NCI-H2171 treated with DMSO at 0.1 percent for 48 hours (cell line): ENCODE data around the gene AKT1.
A peak's percentile ranks its signal among the peaks of the same experiment; 100 is the strongest.
"Not testable (repeated sequence)": the region's sequence is repeated elsewhere in the genome, so short reads cannot be mapped to it uniquely, and the experiment has no call there.

Source experiments
- DNase-seq: peaks from one replicate; lab custom pipeline; 2025; lab: John Stamatoyannopoulos, UW

The AKT1 gene

DNA sequence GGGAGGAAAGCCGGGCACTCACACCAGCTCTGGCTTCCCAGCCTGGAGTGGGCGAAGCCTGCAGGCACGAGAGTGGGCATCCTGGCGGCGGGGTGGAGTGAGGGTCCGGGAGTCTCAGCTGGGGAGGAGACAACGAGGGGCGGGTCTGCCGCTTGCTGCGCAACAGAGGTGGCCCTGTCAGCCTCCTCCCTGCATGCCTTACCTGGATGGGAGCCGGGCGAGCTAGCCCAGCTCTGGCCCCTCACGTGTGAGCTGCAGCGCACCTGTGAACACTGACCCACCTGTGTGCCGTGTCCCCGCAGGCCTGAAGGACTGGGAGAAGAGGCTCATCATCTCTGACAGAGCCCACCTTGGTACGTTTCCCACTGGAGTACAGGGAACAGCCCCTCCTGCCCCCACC, 56.5 kb downstream of the AKT1 start:
- DNase-seq: no peak

GRCh38 chr14:104738375-104739019, 57.1 kb downstream of the AKT1 start:
- no peak for DNase-seq

DNA sequence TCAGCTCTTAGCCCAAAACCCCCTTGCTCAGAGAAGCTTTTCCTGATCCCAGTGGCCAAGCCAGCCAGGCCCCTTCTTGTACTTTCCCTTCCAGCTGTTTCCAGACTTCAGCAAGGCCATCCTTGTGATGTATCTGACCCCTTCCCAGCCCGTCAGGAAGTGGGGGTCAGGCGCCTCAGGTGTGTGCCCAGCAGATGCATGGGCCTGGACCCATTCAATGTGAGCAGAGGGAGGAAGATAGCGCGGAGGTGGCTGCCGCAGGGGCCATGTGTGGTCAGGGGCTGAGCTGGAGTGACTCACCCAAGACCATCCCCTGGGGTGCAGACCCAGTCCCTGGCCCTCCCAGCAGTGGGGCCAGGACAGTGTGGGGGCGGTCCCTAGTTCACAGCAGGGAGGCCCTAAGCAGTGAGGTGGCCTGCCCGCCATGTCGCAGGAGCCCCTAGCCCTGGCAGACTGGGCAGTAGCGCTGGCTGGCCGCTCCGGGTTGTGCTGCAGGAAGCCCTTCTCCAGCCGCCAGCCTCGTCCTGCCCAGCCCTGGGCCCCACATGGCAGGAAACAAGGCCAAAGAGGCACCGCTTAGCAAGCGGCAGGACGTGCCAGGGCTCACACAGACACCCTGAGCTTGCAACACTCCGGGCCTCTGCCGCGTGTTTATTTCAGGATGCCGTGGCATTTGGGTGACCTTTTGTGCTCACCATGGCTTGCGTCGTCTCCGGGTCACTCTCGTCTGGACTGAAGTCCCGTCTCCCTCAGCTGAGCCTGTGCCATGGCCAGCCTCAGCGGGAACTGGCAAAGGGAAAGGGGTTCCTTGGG, 59.5 kb downstream of the AKT1 start:
- DNase-seq: no peak

- DNase-seq: no peak
Measured at GRCh38 chr14:104734991-104735779, 60.4 kb downstream of the AKT1 start.

DNA sequence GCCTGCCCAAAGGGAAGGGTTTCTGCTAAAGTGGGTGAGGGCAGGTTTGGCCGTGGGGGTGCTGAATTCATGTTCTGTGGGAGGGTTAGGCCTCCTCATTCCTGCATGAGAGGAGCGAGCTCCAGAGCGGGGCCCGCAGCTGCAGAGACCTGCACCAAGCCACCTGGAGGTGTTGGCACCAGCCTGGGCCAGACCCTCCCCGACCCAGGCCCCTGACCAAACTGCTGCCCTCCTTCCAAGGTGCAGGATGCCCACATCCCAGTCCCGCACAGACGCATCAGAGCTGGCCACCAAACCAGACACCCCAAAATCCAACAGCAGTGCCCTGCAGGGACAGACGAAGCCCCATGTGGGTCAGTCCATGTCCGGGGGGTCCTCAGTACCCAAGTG, 61.0 kb downstream of the AKT1 start:
- no peak for DNase-seq

GRCh38 chr14:104734051-104734587, 61.4 kb downstream of the AKT1 start:
- no peak for DNase-seq

- DNase-seq: no peak
Measured at GRCh38 chr14:104732931-104733681, 62.4 kb downstream of the AKT1 start.

DNA sequence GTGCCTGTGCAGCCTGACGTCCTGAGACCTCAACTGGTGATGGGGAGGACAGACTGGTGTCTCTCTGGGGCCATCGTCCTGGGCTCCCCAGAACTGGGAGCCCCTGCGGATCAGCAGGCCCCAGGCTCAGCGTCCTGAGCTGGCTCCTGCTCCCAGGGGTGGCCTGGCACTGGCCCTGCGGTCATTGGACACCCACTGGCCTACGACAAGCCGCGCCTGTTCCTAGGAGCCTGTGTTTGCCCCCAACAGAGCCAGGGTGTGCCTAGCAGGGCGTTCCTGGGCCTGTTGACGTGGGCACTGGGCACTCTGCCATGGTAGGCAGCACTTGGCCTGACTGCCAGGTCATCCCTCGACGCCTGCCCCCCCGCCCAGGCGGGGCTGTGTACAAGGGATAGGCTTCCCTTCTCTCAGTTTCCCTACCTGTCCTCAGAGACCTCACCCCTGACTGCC, 63.2 kb downstream of the AKT1 start:
- no peak for DNase-seq

DNA sequence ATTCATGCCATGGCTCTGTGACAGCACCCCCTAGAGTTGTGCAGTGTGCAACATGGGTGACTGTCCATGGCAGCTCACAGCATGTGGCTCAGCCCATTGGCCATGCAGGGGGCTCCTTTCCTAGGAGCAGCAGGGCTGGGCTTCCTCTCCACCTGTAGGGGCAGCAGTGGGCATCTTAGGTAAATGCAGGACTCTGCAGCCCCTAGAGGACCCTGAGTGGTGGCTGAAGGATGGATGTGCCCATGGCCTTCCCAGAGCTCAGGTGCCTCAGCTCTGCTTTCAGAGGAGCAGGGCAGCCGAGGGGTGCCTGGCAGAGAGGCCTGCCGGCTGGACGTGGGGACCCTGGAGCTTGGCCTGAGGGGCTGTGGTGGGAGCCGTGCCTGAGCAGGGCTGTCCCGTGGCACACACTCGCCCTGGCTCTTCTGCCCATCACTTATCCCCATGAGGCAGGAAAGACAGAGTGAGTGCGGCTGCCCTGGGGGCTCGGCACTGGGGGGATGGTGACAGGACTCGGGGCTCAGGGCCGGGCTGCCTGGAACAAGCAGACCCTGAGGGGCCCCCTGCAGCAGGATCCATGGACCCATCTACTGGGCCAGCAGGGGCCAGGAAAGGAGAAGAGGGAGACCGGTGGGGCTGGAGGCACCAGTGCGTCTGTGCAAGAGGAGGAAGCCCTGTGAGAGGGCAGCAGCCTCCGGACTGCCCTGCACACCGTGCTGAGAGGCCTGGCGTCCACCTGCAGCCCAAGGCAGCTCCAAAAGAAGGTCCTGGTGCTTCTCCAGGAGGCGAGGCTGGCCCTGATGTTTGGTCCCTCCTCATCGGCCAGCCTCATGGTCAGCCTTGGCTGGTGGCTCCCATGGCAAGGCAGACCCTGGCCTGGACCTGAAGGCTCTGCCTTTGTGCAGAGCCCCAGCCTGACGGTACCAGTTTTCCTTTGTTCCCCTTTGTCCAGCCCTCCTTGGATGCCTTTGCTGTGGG, 63.9 kb downstream of the AKT1 start:
- DNase-seq: peak; percentile 11

DNA sequence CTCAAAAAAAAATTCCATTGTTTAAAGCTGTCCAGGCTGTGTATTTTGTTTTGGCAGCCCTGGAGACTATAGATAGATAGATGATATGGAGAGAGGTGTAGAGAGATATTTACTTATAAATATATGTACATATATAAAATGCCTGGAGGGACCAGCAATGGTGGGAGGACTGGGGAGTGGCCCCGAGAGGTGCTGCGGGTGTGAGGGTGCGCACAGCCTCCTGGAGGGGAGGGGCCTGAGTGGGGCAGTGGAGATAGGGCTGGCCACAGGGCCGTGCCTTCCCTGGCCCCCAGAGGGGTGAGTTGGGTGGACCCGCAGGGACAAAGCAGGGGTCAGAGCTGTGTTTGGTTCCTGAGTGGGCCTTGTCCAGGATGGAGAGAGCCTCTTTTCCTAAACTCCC, 65.1 kb downstream of the AKT1 start:
- DNase-seq: no peak

GRCh38 chr14:104729835-104730181, 65.7 kb downstream of the AKT1 start:
- no peak for DNase-seq

GRCh38 chr14:104729176-104729834, 66.2 kb downstream of the AKT1 start:
- DNase-seq: not testable (repeated sequence)

DNA sequence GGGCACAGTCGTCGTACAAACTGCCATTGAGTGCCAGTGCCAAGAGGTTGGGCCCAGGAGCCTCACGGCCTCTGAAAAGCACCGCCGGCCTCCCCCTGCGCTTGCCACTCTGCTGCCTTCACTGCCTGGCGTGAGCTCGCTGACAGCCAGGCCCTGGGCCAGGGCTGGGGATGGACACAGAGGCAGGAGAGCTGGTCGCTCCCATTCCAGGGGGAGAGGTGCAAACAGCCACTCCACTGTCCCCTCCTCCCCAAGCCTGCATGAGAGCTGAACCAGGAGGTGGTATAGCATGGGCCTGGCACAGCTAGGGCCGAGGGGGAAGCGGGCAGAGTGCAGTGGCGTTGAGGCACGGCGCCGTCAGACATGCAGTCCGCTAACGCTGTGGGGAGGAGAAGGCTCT, 66.9 kb downstream of the AKT1 start:
- no peak for DNase-seq

DNA sequence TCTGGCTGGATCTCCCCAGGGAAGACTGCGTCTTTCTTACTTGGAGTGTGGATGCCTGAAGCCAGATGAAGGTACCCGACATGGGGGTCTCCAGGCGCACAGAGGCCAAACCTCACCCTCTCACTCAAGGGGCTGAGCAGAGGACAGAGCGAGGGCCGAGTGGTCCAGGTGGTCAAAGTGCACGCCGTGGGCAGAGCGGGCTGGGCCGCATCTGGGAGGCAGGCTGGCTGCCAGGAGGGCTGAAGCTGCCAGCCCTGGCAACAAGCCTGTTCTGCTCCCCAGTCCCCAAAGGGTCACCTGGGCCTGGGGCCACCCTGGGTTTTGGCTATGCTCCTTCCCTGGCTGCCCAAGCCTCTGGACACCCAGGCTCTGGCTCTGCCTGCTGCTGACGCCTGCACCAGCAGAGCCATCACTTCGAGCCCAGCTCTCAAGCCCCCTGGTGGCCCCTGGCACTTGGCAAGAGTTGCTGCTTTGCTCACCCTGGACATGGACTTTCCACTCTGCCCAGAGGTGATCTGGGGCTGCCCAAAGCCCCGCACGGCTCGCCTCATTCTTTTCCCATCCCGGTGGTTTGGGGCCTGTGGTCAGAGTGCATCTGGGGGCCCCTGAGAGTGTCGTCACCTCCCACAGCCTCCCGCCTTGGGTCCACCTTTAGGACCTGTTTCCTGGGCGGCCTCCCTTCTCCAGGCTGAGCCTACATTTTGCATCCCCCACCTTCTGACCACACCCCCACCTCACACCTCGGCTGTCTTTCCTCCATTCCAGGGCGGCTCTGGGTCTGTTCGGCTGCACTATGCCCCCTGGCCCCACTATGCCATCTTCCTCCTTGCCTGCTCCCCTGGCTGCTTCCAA, 68.7 kb downstream of the AKT1 start:
- no peak for DNase-seq

GRCh38 chr14:104725772-104726548, 69.6 kb downstream of the AKT1 start:
- DNase-seq: no peak

DNA sequence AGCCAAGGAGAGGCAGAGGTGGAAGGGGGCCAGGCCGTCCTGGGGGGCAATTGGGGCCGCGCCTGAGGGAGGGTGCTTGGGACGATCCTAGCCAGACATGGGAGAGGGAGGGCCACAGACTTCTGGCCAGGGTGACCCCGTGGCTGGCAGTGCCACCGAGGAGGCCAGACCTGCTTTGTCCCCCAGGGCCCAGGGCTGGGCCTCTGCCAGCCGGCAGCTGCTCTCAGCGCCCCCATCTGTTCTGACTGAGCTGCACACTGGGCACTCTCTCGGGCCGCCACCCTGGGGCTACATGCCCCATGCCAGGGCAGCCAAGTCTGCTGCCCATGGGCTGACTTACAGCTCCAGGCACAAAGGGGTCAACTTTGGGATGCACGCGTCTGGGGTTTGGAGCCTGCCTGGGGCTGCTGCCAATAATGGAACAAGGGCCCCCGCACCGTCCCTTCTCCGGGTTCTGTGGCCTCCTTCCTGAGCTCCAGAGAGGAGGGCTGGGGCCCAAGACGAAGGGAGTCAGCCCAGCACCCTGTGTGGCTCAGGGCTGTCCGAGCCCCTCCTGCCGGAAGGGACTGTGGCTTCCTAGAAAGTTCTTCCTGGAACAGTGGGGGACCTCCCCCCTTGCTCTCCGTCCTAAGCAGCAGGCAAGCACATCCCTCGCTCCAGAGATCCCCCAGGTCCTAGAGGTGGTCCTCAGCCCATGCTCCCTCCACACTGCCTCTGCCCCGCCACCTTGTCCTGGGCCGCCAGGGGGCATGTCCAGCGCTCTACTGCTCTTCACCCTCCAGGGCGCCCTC, 70.4 kb downstream of the AKT1 start:
- DNase-seq: no peak

DNA sequence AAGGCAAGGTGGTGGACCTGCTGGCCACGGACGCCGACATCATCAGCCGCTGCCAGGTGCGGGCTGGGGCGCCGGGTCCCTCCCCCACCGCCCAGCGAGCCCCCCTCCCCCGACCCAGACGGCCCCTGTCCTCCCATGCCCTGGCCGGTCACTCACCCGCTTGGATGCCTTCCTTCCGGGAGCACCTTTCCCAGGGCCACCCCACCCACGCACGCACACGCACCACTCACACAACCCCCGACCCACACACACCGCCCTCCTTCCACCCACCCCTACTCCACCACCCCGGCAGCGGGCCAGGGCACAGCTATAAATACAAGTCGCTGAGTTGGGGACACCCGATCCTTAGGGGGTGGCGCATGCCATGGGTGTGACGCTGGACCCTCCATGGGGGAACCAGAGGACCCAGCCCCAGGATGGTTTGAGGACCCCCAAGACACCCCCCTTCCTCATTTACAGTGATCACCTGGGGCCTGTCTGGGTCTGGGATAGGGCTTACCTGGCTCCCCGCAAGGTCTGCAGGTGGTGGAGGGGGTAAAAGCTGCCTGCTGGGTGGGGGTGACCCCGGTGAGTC, 71.1 kb downstream of the AKT1 start:
- no peak for DNase-seq
